AG09319 (cell line): ENCODE measurements around the gene RELN.

Source experiments
- DNase-seq: peaks from one replicate; pipeline ENCODE4 v3.0.0-alpha.2; 2010; ENCODE audit warnings: low read depth; ENCODE audit errors: extremely low read depth
- TF ChIP-seq, protein P1 (sequence below): IDR thresholded peaks from 2 replicates; pipeline ENCODE4 v1.5.1; 2011; ENCODE audit warnings: low read depth, mild to moderate bottlenecking, inconsistent platforms, low read length, moderate library complexity

RELN gene

DNA sequence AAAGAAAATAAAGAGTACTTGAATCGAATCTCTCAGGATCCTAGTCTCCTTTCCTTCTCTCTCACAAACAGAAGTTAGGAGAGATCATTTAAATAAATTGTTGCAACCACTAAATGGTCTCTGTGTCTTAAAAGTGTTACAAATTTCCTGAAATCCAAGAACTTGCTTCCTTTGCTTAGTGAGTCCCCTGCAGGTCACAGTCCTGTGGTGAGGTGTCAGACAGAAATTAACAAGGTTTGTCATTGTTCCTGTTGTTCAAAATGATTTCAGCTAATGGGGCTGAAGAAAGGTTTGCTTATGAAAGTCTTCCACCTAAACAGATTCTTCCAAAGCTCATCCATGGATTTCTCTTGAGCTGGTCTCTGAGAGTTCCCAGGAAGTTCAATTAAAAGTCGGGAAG is 391.9 kb downstream of the RELN start:
- TF ChIP-seq, protein P1, sequence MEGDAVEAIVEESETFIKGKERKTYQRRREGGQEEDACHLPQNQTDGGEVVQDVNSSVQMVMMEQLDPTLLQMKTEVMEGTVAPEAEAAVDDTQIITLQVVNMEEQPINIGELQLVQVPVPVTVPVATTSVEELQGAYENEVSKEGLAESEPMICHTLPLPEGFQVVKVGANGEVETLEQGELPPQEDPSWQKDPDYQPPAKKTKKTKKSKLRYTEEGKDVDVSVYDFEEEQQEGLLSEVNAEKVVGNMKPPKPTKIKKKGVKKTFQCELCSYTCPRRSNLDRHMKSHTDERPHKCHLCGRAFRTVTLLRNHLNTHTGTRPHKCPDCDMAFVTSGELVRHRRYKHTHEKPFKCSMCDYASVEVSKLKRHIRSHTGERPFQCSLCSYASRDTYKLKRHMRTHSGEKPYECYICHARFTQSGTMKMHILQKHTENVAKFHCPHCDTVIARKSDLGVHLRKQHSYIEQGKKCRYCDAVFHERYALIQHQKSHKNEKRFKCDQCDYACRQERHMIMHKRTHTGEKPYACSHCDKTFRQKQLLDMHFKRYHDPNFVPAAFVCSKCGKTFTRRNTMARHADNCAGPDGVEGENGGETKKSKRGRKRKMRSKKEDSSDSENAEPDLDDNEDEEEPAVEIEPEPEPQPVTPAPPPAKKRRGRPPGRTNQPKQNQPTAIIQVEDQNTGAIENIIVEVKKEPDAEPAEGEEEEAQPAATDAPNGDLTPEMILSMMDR, result no peak
- DNase-seq, result no peak

DNA sequence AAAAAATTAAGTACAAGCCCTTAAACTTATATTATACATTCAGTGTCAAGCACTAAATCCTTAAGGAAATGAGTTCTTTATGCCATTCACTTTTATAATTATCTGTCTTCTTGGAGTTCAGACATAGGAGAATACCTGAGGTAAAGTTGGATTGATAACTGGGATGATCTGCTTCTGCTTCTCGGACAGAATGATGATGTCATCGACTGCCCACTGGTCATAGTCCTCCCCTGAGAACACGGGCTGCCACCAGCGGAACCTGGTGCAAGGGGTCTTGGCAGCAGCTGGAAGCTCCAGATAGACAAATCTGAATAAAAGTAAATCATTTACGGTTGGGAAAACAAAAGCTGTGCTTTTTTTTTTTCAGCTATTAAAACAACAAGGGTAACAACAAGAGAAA is 395.3 kb downstream of the RELN start:
- no peak for DNase-seq
- TF ChIP-seq, protein P1, result no peak

DNA sequence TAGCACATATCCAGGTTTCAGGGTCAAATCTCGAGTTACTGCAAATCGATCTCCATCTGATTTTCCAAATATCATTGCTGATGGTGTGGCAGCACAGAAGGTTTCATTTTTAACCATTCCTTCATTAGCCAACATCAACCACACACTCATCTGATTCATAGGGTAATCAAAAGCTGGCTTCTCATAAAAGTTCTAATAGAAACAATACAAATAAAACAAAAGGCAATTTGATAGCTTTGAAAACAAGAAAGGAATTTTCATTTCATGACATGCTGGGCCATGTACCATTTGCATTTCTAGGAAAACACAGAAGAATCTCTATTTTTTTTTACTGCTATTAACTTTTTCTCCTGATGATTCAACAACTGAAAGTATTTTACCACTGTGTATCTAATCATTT is 395.8 kb downstream of the RELN start:
- TF ChIP-seq, protein P1, result no peak
- peak; percentile 30 for DNase-seq

DNA sequence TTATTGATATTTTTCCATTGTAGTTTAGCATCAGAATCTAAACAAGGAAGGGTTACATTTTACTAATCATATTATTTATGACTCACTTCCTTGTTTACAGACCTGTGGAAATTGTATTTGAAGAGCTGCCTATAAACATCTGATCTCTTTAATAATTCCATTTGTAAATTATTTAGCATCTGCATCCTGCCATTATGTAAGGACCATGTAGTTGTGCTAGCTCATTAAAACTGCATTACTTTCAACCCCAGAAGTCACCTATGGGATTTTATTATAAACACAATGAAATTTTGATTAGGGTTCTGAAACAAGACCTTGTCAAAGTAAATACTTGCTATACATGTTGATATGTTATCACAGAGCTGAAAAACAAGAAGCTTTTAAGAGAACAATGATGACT is 396.6 kb downstream of the RELN start:
- TF ChIP-seq, protein P1, result no peak
- DNase-seq, result no peak

DNA sequence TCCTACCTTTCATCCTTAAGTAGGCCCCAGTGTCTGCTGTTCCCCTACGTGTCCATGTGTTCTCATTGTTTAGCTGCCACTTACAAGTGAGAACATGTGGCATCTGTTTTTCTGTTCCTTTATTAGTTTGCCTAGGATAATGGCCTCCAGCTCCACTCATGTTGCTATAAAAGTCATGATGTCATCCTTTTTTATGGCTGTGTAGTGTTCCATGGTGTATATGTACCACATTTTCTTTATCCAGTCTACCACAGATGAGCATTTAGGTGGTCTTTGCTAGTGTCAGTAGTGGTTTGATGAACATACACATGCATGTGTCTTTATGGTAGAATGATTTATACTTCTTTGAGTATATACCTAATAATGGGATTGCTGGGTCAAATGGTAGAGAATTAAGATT is 397.3 kb downstream of the RELN start:
- DNase-seq, result no peak

DNA sequence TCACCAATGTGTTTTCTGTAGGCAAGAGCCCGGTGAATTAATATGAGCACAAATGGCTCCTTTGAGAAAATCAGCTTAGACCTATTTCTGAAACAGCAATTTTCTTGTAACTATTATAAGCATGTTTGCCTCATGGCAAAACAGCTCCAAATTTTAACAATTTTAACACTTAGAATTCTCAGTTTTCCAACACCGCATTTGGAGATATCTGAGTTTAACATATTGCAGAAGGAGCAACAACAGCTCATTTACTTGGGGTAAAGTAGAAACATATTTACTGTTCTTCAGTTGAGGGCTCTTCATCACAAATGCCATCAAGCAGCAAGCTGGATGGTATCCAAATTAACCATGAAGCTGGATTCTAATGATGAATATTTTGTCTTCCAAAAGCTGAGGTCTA is 409.4 kb downstream of the RELN start:
- TF ChIP-seq, protein P1, result no peak

More for the DNA sequence above, 397.3 kb downstream of the RELN start:
- TF ChIP-seq, protein P1, result no peak

DNA sequence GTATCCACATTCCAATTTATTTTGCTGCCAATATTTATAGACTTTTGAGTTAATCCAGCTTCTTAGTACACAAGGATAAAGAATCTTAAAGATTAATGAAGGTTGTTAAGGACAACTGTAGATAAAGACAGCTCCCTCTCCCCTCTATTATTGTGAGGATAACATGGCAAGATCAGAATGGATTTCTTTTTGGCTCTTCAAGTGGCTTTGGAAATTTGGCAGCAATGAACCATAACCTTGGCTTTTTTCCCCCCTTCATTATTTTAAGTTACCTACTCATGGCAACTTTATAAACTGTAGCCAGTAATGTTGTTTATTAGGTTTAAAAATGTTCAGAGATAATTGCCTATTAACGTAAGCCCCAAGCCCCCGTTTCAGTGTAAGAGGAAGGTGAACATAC is 412.4 kb downstream of the RELN start:
- DNase-seq, result no peak
- TF ChIP-seq, protein P1, result no peak

More for the DNA sequence above, 409.4 kb downstream of the RELN start:
- DNase-seq, result no peak
